ENCODE measurements around the gene HOXD8.

The HOXD8 gene

DNA sequence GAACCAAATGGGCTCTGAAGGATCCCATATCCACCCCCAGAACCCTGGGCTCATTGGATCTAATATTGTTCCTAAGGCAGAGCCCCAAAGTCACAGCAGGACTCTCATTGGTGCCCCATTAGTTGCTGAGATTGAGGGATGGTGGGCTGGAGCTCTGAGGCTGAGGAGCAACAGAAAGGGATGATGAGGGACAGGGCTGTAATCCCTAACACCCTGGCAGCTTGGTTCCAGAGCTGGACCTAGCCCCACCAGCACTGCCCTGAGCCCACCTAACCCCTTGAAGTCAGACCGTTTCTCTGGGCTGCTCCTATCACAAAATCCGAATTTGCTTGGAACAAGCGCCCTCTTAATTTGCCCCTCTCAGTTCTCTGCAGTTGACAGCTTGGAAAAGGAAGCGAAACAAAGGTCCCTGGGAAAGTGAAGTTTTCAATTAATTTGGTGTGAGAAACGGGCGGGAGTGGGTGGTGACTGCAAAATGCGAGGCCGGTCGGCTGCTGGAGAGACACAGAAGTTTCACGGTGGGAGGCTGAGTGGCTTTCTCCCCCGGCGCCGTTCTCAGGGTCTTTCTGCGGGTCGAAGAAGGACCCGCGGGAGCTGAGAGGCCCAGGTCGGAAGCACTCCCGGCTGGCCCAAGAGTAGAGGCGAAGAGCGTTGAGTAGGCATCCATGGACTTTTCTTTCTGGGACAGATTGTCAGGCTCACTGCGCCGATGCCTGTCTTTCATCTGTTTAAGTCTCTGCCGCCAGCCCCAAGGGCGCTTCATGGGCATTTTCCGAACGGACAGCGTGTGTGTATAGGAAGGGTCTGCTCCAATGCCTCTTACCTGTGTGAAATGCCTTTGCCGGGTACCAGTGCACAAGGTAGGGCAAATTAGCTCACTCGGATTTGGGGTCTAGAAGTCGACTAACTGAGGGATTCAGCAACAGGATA lies 37.9 kb upstream of the HOXD8 start:
- DNase-seq (ENCODE audit: low spot score) = no peak

DNA sequence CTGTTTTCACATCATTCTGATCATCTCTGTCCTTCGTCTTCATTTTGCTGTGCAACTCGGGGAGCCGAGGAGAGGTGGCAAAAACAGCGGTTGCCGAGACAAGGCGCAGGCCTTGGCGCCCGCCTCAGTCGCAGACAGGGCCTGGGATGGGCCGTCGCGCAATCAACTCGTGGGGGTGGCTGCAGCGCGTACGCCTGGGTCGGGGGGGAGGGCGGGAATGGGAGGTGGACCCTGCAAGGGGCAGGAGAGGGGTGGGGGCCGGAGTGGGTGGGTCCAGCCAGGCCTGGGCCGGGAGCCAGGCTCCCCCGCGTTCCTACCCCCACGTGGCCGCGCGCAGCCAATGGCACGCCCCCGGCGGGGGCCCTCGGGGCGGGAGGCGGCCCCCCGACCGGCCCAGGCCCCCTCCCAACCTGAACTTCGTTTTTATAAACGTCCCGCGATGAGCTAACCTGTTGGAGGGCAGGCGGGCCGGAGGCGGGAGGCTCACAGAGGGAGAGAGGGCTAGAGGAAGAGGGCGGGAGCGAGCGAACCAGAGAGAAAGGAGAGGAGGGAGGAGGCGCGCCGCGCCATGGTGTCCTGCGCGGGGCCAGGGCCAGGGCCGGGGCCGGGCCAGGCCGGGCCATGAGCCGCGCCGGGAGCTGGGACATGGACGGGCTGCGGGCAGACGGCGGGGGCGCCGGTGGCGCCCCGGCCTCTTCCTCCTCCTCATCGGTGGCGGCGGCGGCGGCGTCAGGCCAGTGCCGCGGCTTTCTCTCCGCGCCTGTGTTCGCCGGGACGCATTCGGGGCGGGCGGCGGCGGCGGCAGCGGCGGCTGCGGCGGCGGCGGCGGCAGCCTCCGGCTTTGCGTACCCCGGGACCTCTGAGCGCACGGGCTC lies 37.0 kb upstream of the HOXD8 start, which contains the start of gene HOXD13:
Gene HOXD13, plus strand, starts transcription at position 452 of the 875 bp plus-strand sequence. Its CDS starts 170 bp downstream, at position 622.
- DNase-seq (ENCODE audit: low spot score) = no peak

DNA sequence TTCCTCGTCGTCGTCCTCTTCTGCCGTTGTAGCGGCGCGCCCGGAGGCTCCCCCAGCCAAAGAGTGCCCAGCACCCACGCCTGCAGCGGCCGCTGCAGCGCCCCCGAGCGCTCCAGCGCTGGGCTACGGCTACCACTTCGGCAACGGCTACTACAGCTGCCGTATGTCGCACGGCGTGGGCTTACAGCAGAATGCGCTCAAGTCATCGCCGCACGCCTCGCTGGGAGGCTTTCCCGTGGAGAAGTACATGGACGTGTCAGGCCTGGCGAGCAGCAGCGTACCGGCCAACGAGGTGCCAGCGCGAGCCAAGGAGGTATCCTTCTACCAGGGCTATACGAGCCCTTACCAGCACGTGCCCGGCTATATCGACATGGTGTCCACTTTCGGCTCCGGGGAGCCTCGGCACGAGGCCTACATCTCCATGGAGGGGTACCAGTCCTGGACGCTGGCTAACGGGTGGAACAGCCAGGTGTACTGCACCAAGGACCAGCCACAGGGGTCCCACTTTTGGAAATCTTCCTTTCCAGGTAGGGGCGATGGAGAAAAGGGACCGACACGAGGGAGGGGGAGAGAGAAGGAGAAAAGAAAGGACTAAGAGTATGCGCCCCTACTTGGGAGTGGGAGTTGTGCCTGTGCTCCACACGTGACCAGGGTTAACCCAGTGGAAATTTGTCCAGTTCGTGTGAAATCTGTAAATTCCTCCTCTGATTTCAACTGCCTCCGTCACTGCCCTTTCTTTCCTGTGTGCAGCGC lies 36.2 kb upstream of the HOXD8 start:
- no peak for DNase-seq (ENCODE audit: low spot score)

DNA sequence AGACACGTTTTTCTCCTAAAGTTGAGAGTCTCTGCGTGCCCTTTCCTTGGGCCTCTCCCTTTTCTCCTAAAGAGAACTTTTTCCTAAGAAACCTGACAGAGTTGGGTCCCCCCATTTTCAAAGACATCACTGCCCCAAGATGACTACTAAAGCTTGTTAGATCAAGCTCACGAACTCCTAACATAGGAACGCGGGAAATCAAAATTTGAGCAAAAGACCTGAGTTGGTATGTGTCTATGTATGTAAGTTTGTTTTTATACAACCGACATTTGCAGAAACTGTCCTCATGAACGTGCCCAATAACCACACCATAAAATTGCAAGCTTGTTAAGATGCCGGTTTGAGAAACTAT lies 35.6 kb upstream of the HOXD8 start:
- no peak for DNase-seq (ENCODE audit: low spot score)

DNA sequence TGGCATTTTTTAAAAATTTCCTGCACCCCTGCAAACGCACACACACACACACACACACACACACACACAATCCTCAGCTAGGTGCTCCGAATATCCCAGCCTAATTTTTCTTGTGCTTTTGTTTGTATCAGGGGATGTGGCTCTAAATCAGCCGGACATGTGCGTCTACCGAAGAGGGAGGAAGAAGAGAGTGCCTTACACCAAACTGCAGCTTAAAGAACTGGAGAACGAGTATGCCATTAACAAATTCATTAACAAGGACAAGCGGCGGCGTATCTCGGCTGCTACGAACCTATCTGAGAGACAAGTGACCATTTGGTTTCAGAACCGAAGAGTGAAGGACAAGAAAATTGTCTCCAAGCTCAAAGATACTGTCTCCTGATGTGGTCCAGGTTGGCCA lies 35.2 kb upstream of the HOXD8 start:
- no peak for DNase-seq (ENCODE audit: low spot score)

DNA sequence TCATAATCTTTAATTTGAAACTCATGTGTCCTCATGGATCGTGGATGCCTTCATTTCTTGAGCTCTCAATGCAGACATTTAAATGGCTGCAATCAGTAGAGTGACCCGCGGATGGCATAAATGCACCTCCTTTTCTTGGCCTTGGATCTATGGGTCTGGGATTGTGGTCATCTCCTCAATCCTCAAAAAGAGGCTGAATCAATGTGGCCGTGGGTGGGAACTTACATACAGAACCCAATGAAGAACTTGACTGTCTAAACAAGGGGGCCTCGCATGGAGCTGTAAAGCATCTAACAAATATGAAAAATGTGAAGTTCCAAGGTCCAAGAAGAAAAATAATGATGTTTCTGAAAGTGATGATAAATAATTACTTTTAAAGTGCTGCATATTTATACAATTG lies 34.1 kb upstream of the HOXD8 start:
- no peak for DNase-seq (ENCODE audit: low spot score)

DNA sequence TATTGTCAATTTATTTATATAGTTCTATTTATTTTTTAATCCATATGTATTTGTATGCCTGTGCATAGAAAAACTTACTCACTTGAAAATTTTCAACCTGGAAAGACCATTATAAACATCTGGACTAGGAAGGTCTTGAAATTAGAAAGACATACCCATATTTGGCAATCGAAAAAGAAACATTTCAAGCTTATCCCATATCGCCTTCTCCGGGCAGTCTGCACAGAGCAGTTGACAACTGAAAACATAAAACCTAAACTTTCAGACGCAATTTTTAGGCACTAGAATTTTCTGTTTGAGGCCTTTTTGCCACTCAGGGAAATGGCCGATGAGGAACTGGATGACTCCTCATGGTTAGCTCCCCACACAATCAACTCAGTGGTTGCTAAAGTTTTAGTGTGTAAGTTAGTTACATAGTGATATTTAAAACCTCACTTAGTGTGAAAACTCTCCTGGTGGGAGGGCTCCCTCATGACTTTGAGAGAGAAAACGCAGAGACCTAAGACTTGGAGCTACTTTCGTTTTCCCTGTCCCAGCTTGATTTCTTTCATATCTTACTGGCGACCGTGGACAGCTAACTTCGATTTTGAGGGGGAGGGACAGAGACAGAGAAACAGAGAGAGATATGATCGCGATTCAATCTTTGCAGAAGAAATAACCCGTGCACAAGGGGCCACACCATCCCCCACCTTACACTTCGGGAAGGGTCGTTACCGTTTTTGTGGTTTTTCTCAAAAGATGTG lies 33.1 kb upstream of the HOXD8 start:
- no peak for DNase-seq (ENCODE audit: low spot score)

DNA sequence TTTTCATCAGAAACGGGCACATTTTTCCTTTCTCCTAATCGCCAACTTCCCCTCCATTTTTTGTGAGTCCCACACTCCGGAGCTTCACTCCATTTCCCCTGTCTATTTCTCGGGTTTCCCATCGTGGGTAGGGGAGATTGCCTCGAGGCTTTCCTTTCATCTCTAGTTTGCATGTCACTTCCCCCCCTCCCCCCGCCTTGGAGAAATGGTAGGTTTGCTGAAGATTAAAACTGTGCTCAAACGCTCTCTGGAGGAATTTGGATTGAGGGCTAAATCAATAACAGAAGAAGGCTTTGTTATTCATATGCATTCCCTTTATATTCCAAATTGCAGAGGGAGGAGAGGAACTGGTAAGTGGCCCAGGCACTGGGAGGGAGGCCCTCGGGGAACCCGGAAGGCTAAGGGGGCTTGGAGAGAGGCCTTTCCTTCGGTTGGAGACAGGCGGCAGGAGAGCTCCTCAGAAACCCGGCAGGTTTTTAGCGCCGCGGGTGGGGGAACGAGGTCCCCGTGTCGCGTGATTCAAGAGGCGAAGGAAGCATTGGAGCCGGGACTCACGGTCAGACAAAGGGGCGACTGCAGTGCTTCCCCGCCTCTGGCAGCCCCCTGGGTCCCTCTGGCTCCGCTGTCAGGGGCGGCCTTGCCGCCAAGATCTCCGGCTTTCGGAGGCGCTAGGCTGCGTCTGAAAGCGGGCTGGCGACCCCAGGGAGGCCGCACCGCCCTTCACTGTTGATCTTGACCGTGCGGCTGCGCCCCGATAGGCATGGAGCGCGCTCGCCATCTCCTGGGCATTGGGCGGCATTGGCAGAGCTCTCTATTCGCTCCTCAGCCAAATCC lies 32.3 kb upstream of the HOXD8 start:
- no peak for DNase-seq (ENCODE audit: low spot score)

DNA sequence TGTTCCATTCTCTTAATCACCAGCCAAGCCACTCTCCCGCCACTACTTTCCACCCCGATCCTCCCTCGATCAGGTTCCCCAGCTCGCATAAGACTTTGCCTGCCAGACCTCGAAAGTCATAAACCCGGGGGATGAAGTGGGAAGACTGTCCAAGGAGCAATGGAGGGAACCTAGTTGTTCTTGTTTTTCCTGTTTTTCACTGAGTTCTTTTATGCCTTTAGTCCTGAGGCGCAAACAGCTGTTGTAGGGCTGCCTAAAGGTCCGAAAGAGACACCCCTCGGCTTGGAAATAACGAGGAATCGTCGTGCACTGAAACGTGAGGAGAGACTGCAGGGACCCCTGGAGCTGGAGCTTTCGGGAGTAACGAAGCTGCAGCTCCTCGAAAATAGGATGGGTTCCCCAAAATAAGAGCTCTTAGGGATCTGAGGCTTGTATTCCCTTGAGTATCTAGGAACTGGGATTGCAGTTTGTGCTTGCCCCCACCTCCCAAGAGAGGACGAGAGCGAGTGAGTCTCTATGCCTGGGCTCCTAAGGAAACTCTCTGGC lies 31.6 kb upstream of the HOXD8 start:
- no peak for DNase-seq (ENCODE audit: low spot score)

DNA sequence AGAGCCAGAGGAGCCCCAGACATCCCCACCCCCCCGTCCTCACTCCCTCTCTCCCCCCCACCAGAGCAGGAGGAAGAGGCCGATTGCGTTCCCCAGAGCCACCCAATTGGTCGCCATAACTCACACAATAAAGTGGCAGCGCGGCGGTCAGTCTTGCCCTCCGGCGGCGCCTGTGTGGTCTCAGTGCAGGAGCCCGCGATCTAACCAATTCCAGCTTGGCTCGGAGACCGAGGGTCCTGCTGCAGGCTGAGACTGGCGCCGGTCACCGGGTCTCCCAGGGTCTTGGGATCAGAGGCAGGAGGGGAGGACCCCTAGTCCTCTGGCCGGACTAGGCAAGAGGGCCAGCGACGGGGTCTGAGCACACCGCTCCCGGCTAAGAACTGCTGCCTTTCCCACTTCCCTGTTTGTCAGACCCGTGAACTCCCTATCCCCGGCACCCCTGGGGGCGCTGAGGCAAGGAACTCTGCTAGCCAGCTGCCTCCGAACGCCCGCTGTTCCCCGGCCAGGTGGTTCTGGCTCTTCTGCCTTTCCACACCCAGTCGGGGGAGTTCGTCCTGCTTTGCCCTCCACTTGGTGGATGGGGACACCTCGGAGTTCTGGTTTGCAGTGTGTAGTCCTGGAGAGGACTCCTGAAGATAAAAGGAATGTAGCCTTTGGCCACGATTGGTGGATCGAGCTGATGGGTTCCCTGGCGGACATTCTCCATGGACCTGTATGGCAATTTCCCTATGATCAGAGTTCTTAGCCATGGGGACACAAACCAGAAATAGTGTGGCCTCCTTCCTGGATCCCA lies 30.9 kb upstream of the HOXD8 start:
- DNase-seq (ENCODE audit: low spot score) = no peak

DNA sequence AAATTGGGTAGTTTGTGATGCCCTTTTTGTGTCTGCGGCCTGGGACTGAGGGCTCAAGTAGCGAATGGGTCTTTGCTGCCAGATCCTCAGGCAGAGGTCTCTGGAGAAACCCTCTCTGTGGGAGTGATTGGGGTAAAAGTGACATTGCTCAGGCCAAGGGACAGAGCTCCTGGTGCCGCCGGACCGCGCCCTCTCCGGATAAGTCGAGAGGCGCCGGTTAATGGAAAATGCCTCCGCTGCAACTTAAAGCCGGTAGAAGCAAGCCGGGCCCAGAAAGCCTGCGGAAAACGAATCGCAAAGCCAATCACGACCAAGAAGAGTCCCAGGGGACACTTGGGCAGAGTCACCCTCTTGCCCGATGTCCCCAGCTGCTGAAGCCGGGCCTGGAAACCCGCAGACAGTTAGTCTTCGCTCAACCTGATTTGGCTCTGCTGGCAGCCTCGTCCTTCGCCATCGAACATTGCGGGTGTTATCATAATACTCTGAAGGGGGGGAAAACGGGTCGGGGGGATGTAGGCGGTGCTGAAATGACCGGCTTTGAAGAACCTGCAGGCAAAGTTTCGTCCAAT lies 30.3 kb upstream of the HOXD8 start:
- no peak for DNase-seq (ENCODE audit: low spot score)

DNA sequence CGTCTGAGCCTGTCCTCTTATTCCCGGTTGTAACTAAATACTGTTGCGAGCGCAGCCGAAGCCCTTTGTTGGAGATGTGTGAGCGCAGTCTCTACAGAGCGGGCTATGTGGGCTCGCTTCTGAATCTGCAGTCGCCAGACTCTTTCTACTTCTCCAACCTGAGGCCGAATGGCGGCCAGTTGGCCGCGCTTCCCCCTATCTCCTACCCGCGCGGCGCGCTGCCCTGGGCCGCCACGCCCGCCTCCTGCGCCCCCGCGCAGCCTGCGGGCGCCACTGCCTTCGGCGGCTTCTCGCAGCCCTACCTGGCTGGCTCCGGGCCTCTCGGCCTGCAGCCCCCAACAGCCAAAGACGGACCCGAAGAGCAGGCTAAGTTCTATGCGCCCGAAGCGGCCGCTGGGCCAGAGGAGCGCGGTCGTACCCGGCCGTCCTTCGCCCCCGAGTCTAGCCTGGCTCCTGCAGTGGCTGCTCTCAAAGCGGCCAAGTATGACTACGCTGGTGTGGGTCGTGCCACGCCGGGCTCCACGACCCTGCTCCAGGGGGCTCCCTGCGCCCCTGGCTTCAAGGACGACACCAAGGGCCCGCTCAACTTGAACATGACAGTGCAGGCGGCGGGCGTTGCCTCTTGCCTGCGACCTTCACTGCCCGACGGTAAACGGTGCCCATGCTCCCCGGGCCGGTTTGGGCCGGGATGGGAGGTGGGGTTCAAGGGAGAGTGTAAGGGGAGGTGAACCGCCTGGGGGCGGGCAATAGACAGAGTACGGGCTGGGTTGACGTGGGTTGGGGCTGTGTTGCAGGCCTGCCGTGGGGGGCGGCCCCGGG lies 29.6 kb upstream of the HOXD8 start, which contains the start of gene HOXD12:
Gene HOXD12, plus strand, starts transcription at position 68 of the 819 bp plus-strand sequence. Its CDS starts 7 bp downstream, at position 75.
- DNase-seq (ENCODE audit: low spot score) = no peak

DNA sequence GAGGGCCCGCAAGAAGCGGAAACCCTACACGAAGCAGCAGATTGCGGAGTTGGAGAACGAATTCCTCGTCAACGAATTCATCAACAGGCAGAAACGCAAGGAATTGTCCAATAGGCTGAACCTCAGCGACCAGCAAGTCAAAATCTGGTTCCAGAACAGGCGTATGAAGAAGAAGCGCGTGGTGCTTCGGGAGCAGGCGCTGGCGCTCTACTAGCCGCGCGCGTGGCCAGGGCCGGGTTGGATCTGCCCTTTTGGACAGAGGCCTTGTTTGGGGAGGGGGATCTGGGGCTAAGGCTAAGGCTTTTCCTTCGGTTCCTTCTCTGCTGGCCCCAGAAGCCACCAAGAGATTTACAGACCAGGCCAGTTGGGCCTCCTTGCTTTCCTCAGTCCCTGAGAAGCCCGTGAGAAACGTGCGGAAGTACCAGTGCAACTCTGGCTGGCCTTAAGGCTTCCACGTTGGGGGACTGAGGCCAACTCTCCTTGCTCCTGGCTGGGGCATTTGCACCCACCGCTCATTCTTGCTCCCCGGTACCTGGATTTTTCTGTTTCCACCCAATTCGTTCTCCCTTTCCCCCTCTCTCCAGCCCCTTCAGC lies 28.9 kb upstream of the HOXD8 start:
- DNase-seq (ENCODE audit: low spot score) = no peak

DNA sequence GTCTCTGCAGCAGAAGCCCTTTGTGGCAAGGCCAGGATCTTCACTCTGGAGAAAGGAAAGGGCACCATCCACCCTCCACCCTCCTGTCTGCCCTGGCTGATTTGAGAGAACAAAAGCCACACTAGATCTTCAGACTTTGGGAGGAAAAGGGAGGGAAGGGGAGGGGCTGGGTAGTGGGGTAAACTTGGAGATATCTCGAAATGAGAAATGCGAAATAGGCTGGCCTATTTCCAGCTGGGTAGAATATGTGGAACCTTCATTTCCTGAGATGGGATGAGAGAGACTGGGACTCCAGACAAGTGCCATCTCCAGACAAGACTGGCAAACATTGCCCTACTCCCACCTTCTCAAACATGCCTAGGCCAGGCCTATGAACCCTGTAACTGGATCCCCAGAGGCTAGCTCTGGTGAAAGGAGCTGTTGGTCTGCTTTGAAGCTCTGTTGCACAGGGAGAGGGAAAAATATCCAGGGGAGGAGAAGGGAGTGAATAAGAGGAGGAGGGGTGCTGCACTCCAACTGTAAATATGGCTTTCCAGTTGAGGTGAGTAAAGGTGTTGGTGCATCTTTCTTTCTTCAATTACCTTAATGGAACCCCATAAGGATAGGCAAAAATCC lies 28.2 kb upstream of the HOXD8 start:
- DNase-seq (ENCODE audit: low spot score) = no peak

DNA sequence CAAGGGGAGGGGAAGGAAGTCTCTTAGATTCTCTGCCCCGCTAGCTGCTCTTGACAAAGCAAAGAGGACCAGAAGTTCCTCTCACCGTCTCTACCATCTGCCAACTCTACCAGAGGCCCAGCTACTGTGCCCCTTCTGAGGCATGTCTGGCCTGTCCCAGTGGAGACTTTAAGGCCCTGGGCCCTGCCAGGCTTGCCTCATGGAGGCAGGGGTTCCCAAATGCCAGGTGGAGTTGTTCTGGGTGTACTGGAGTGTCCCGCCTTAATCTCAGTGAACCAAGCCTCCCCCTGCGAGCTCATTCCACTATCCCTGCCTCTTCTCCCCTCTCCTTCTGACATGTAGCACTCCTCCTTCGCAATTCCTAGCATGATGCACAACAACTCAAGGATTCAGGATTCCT lies 27.7 kb upstream of the HOXD8 start:
- no peak for DNase-seq (ENCODE audit: low spot score)

DNA sequence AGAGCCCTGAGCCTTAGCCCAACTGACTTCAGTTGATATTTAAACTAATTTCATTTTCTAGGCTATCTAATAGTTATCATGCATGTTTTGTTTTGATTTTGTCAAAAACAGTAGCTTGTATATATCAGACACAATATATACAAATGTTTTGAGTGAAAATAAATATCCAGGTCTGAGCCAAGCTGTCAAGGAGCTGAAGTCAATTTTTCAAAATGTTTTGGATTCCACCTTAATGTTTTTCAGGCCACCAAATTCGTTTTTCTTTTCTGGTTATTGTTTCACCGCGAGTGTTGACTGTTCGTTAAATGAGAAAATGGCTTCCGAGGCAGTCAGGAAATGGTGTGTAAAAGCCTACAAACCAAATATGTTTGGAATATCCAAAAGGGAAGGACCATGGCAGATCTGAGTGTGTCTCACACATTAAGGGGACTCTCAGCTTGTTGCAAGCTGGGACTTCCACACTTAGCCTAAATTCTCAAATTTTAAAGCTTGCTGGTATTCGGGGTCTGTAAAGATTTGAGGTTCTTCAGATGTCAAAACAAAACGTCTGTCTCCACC lies 27.1 kb upstream of the HOXD8 start:
- no peak for DNase-seq (ENCODE audit: low spot score)

DNA sequence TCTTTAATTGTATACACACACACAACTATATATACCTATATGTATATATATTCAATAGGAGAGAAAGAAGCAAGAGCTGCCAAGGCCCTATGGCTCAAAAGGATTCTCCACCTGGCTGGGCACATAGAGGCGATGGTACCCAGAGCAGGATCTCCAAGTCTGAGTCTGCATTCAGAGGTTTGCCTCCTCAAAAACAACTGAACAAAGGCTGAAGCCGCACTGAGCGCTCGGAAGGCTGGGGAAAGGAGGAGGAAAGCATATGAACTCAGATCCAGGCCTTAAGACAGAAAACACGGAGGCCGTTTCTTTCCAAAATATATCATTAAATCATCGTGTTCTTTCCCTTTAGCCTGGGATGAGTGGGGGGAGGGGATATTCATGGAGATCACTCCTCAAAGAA lies 26.3 kb upstream of the HOXD8 start:
- no peak for DNase-seq (ENCODE audit: low spot score)

Data from pons (tissue), 1 donor.